Fibroblast of skin of abdomen (primary cell): ENCODE measurements around the gene NPC1.

Experiments used
- DNase-seq: peaks from one replicate; pipeline ENCODE4 v3.0.0-alpha.2; 2013

Gene NPC1

DNA sequence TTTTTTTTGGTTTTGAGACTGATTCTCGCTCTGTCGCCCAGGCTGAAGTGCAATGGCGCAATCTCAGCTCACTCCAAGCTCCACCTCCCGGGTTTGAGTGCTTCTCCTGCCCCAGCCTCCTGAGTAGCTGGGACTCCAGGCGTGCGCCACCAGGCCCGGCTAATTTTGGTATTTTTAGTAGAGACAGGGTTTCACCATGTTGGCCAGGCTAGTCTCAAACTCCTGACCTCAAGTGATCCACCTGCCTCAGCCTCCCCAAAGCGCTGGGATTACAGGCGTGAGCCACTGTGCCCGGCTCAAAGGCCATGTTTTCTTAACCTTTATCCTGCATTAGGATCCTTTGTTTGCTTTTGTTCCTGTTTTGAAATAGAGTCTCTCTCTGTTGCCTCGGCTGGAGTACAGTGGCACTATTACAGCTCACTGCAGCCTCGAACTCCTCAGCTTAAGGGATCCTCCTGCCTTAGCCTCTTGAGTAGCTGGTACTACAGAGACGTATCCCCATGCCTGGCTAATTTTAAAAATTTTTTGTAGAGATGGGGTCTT lies 41.0 kb downstream of the NPC1 start:
- no peak for DNase-seq

- DNase-seq, result no peak
Measured at GRCh38 chr18:23542461-23542860, 43.8 kb downstream of the NPC1 start.

DNA sequence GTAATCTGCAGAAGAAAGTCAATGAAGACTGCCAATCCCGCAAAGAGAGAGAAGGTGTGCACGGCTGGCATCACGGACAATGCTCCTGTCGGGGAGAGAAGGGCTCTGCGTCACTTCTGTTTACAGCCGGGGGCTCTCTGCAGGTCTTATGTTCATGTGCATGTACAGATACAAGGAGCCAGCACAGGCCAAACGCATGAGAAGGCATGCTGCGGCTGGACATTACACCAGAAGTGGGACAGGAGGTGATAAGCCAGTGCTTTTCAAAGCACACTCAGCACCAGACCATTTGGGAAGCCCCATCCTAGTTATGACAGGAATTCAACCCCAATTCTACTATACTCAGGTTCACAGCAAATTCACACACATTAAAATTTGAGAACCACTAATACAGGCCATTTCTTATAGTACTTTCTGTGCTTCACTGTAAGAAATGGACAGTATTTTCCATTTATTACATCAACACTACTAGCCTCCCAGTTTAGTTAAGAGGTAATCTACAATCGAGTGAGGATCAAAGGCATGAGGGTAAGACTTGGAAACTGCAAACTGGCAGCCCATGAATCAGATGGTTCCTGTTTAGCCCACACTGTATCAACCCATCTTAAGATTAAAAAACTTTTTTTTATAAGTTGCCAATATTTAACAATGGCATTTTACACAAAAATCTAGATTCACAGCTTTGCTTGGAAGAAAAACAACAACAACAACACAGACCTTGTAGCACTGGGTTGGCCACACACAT lies 44.8 kb downstream of the NPC1 start:
- DNase-seq, result no peak

GRCh38 chr18:23540867-23541266 lies 45.4 kb downstream of the NPC1 start:
- no peak for DNase-seq

DNA sequence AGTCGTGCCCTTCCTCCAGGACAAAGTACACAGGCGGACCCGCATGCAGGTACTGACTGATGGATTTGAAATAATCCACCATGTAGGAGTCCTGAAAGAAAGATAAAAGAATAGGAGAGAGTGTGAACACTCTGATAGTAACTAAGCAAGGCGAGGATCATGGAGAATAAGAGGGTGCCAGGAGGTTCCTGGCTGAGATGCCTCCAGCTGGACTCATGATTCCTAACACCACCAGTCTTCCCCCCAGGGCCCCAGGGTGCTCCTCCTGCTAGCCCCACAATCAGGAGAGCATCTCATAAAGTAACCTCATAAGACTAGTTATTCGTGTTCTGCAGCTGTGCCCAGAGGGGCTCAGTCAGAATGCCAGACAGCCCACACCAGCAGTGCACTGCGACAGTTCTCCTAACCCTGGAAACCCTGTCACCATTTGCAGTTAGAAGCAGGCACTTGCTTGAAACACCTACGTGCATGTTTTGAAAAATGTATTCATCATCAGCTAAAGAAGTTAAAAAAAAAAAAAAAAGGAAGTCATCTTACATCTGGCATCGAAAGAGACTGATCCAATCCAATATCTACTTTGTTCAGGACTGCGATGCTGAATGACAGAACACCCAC lies 46.3 kb downstream of the NPC1 start:
- no peak for DNase-seq

DNA sequence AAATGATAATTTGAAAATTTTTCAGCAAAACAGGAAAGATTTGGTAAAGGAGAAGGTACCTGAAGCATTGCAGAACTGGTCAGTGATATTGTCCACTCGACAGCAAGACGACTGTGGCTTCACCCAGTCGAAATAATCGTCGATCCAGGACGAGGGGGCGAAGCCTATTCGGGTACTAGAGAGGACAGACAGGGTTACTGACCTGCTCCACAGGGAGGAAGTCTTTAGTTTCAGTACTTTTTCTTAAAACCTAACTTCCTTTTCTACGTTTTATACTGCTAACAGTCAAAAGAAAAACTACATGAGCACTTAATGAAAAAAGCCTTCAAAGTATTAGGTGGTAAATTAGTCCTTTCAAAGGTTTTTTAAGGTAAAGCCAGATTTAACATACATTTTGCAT lies 47.0 kb downstream of the NPC1 start:
- no peak for DNase-seq

DNA sequence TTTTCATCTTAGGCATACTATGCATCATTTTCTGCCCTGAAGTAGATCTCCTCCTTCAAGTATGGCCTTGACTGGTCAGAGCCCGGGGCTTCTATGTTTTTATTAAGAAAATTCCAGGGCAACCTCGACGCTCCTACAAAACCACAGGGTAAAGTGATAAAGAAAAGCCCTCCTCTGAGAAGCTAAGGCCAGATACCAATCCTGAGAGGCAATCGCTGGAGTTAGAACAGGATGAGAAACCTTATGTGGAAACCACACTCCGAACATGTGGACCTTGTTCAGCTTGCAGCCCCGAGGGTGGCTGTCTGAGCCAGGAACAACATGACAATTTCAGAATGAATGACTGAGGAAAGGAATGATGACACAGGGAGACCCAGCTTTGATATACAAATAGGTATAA lies 47.4 kb downstream of the NPC1 start:
- no peak for DNase-seq

DNA sequence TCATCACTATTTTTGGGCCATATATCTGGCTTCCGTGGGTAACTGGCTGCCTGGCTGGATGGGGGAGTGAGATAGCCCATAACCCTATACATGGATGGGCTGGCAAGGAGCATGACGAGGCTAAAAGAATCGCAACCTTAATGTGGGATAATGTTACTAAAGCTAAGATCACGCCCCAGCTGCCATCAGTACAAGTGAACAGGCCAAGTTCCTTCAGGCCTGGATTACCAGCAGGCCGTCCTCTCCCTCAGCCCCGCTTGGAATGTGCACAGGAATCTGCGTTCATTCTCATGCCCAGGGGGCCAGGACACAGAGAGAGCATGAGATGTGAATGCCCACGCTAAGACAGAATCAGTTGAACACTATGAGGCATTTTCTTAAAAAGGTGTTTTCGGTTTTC lies 48.3 kb downstream of the NPC1 start:
- no peak for DNase-seq

GRCh38 chr18:23537274-23537673 lies 49.0 kb downstream of the NPC1 start:
- DNase-seq, result no peak

DNA sequence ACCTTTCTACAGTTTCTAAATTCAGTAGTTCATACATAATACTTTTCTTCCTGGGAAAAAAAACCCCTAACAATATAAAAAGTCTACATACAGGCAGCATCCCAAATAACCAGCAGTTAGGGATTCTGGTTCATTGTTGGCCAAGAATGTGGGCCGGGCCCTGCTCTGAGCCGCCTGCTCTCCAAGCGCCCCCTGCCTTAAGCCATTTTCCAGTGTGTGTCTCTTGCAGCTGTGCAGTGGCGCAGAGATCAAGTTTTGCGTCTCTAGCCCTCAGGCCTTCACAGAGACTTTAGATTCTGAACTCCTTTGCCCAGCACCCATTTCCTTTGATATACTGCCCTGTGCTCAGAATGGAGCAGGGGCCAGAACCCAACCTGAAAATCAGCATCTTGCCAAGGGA lies 50.1 kb downstream of the NPC1 start:
- DNase-seq, result no peak

DNA sequence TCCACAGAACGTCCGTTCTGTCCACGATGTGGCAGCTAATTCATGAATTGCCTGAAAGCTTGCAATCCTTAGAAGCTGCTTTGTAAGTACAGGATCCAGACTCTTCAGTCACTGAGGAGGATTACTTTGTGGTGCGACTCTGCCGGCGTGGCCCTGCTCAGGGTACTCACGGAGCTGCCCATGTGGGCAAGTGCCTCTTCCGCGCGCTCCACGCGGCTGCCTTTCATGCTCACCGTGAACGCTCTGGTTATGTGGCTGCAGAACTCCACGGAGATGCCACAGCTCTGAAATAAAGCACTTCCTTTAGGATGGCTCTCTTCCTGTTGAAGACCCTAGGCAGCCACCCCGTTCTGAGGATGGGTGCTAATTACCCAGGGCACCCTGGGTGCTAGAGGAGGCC lies 52.0 kb downstream of the NPC1 start:
- no peak for DNase-seq

DNA sequence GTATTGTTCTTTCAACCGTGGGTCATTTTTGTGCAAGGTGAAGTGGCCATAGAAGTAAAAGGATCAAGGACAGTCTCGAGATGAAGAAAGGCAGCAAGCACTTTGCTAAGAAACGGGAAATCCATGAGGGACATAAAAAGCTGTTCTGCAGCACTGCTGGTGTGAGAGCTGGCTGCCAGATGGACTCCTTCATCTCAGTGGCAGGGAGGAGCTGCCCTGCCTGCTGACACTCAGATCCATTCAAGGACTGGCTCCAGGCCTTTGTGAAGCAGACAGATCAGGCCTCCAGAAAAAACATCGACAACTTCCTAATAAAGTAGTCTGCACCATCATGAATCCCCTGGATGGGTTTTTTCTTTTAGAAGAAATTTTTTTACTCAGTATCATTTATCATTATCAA lies 53.5 kb downstream of the NPC1 start:
- no peak for DNase-seq

- no peak for DNase-seq
Measured at GRCh38 chr18:23531912-23532311, 54.4 kb downstream of the NPC1 start.

DNA sequence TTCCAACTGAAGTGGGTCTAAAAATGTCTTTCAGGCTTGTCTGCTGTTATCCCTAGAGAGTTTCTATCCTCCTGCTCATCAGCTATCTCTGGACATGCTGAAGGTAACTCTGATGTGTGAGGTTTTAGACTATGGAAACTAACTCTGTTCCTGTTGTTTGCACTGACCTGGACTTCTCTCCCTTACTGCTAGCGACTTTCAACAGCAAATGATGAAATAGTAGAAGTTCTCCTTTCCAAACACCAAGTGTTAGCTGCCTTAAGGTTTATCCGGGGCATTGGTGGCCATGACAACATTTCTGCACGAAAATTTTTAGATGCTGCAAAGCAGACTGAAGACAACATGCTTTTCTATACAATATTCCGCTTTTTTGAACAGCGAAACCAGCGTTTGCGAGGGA lies 56.1 kb downstream of the NPC1 start:
- DNase-seq, result no peak

DNA sequence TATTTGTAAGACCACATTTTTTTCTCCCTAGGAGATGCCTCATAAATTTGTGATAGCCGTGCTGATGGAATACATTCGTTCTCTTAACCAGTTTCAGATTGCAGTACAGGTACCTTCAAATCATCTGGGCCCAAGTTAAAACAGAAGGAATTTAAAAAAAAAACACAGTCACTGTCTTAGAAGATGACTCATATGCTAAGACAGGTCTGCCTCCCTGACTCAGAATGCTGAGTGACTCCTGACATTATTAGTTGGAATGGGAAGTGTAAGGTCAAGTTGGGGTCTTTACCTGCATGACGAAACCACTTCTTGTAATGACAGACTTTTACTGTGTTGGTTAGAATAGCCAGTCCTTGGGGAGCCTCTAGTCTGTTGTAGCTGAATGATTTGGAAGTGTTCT lies 56.7 kb downstream of the NPC1 start:
- peak; percentile 49 for DNase-seq

DNA sequence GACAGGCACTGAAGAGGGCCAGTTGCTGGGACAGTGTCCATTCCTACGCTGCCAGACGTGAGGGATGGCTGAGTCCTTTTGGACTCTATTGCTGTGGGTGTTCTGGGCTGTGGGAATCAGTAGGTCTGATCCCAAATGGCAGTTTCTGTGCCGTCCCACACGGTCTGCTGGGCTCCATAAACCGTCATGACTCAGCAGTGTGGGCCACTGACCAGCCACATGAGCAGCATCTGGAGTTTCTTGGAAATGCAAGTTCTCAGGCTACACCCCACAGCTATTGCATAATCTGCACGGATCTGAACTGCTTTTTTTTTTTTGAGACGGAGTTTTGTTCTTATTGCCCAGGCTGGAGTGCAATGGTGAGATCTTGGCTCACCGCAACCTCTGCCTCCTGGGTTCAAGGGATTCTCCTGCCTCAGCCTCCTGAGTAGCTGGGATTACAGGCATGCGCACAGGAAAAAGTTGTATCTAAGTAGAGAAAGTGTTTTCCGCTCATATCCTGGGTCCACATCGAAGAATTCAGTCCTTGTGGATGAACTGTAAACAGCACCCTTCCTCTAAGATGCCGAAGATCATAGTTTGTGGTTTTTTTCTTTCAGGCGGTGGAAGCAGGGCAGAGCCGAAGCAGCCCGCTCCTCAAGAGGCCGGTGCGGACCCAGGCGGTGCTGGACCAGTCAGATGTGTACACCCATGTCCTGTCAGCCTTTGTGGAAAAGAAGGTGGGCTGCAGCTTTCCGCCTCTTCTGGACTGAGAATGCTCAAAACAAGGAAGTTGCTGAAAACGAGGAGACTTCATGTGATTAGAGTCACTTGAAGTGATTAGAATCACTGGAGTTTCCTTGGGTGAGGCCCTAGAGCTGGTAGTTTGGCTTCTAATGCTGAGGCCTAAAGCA lies 57.5 kb downstream of the NPC1 start:
- no peak for DNase-seq

DNA sequence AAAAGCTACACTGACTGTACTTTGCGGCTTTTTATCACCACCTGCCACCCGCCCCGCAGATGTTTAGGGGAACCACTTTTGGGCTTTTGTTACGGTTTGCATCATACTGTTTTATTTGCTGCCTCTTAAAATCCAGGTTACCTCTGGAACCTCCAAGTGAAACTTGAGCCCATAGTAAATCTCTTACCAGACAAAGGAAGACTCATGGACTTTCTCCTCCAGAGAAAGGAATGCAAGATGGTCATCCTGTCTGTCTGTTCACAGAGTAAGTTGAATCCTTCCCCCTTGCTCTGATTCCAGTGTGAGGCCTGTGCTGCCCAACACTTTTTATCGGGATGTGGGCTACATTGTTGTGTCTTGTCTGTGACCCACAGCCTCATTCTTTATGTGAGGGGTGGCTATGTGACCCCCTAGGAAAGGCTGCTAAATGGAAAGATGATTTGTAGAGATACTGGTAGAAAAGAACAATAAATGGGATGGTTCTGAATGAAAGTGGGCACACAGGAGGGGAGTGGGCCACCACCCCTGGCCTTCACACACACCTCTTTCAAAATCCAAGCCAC lies 59.7 kb downstream of the NPC1 start:
- DNase-seq, result peak; percentile 27

- DNase-seq, result no peak
Measured at GRCh38 chr18:23524213-23524707, 62.0 kb downstream of the NPC1 start.

- DNase-seq, result peak; percentile 78
Measured at GRCh38 chr18:23523429-23524212, 62.7 kb downstream of the NPC1 start.

DNA sequence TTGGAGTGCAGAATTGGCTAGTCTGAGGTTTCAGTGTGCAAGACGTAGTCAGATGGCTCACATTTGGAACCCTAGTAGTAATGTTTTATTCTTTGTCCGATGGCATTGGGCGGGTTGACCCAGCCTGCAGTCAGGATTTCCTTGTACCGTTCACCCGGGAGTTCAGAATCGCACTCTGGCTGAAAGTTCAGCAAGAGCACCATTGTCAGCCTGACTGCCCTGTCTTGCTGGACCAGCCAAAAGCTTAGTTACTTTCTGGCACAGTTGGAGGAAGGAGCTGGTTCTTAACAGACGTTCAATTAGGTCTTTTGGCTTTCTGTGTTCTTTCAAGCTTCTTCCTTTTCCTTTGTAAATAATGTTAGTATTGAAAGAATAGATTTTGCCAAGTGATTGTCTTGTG lies 64.4 kb downstream of the NPC1 start:
- DNase-seq, result no peak

DNA sequence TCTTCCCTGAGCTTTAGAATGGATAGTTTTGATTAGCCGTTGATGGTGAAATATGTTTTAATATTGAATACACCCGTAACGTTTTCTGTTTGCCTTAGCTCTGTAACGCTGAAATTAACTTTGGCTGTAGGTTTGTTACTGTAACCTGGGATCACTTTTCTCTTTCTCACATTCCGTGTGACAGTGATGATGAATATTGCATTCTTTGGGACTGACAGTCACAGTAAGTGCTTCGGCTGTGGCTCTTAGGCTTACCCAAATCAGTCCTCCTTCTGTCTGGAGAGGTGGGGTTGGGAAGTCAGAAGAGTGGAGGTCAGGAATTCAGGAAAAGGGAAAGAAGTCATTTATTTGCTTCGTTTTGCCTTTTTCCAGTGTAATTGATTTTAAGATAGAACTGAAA lies 65.0 kb downstream of the NPC1 start:
- no peak for DNase-seq

DNA sequence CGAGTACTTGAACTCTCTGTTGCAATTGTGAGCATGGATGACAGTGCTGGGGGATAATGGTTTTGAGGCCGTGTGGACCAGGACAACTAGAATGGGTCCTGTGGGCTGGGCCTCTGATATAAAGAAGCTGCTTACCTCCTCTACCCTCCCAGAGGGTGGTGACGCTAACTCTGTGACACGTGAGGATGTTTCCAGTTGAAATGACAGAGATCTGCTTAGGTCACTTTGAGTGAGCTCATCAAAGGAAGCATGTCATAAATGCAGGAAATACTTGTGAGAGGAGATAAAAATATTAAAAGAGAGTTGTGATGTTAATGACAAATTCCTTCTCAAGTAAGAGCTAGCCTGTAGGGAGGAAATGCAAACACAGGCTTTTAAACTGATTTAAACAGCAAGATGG lies 66.6 kb downstream of the NPC1 start:
- DNase-seq, result no peak
